ENCODE results near the gene DOC2B. TPM values are rescaled to one million over a fixed set of nuclear protein-coding genes. Genes with fewer than 3 reads are reported as not detected.

Gene DOC2B
- total and polyA plus RNA-seq, 11 donors: 1.7 to 13.0 (median 5.8) TPM

- DNase-seq (peak in 1 of 5 donors; percentile 38), ATAC-seq (no peak)
- Histone ChIP-seq H3K36me3 (peaks cover 0 to 23% (median 3%) of the 10 kb centered on the region in 9 donors), H3K9me3 (no peaks in the 10 kb centered on the region), H3K4me1 (no peaks in the 10 kb centered on the region), H3K27me3 (no peaks in the 10 kb centered on the region), H3K4me3 (no peak overlapping the region), H3K27ac (no peak overlapping the region)
- 94 to 98% (median 96%) methylated on average over 15 of the region's 15 CpGs for WGBS, 4 donors
- intact Hi-C loops (cut with DNase I): loop anchor here in 3 of 10 donors (5.0 kb wide), 3 partner anchors 148 to 543 kb away; no protein-coding TSS in a partner anchor
- TF ChIP-seq POLR2A (IDR thresholded peaks at IDR 0.05) (no peak), CTCF (IDR thresholded peaks at IDR 0.05) (no peak)
Observed at GRCh38 chr17:159609-160008, 21.8 kb downstream of the DOC2B start.

DNA sequence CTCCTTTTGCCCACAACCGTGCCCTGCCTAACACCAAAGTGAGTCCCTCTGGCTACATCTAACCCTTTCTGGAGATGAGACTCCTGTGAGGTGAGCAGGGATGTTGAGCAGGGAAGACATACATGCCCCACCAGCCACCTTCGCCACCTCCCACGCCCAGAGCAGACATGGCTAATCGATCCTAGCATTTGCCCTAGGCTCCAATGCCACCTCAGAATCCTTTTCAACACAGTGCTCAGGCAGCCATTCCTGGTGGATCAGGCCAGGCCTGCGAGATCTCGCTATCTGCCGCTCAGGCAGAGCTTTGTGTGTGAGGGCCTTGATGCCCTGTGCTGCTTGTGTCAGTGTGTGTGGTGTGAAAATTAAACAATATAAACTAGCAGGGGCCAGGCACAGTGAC is 23.1 kb downstream of the DOC2B start:
- intact Hi-C loops (cut with DNase I): no loop called here
- Histone ChIP-seq H3K27ac (no peak overlapping the region), H3K36me3 (peaks cover 0 to 25% (median 3%) of the 10 kb centered on the region in 9 donors), H3K4me1 (no peaks in the 10 kb centered on the region), H3K4me3 (no peak overlapping the region), H3K27me3 (no peaks in the 10 kb centered on the region), H3K9me3 (no peaks in the 10 kb centered on the region)
- WGBS, 4 donors: 93 to 99% (median 95%) methylated on average over 7 of the region's 7 CpGs
- ATAC-seq (no peak), DNase-seq (peak in 1 of 5 donors; percentile 7)
- no peak for TF ChIP-seq POLR2A (IDR thresholded peaks at IDR 0.05)
- TF ChIP-seq CTCF (IDR thresholded peaks at IDR 0.05): no peak

DNA sequence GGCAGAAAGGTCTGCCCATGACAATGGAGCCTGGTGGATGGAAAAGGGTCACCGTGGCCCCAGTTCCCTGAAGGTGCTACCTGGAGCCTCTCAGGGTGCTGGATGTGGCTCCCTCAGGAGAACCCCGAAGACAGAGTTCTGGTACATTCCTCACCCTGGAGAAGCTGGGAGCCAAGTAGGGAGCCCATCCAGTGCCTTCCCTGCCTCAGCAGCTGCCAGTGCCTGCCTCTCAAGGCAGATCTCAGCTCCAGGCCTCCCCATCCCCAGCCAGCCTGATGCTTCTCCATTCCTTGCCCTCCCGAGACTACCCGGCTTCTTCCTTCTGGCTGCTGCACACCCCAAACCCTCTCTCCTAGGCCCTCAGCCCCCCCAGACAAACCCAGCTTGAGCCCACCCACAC is 23.5 kb downstream of the DOC2B start:
- no peak overlapping the region for H3K27ac ChIP-seq
- H3K9me3 ChIP-seq: no peaks in the 10 kb centered on the region
- H3K4me1 ChIP-seq: no peaks in the 10 kb centered on the region
- intact Hi-C loops (cut with DNase I): no loop called here
- H3K36me3 ChIP-seq: peaks cover 0 to 25% (median 3%) of the 10 kb centered on the region in 9 donors
- 93 to 96% (median 94%) methylated on average over 4 of the region's 4 CpGs for WGBS, 4 donors
- DNase-seq: peak in 3 of 5 donors; percentile 4 to 14 (median 9)
- ATAC-seq: no peak
- H3K27me3 ChIP-seq: peaks cover 0 to 4% (median 0%) of the 10 kb centered on the region in 9 donors
- TF ChIP-seq CTCF (IDR thresholded peaks at IDR 0.05): no peak
- TF ChIP-seq POLR2A (IDR thresholded peaks at IDR 0.05): no peak
- no peak overlapping the region for H3K4me3 ChIP-seq

GRCh38 chr17:156946-157345 is 24.5 kb downstream of the DOC2B start:
- Histone ChIP-seq H3K27me3 (peaks cover 0 to 4% (median 0%) of the 10 kb centered on the region in 9 donors), H3K9me3 (no peaks in the 10 kb centered on the region), H3K4me3 (no peak overlapping the region), H3K27ac (no peak overlapping the region), H3K36me3 (peaks cover 0 to 33% (median 3%) of the 10 kb centered on the region in 9 donors), H3K4me1 (no peaks in the 10 kb centered on the region)
- WGBS, 4 donors: 88 to 95% (median 93%) methylated on average over 19 of the region's 19 CpGs
- TF ChIP-seq POLR2A (IDR thresholded peaks at IDR 0.05) (no peak), CTCF (IDR thresholded peaks at IDR 0.05) (no peak)
- intact Hi-C loops (cut with DNase I): no loop called here
- DNase-seq: peak in 3 of 5 donors; percentile 15 to 48 (median 22)
- ATAC-seq: no peak

Data from heart left ventricle (tissue), 16 donors.